AG09309 (cell line): ENCODE results near the gene SELPLG.

Experiments used
- DNase-seq: peaks from one replicate; pipeline ENCODE4 v3.0.0-alpha.2; 2010; ENCODE audit warnings: low read depth
- H3K4me3 ChIP-seq: 2 replicates; pipeline ENCODE4 v1.5.1; 2011; ENCODE audit warnings: mild to moderate bottlenecking, low read depth, low read length, moderate library complexity; ENCODE audit not compliant: control insufficient read depth
- CTCF ChIP-seq: IDR thresholded peaks from 2 replicates; pipeline ENCODE4 v1.5.1; 2011; ENCODE audit warnings: mild to moderate bottlenecking, low read depth, low read length, inconsistent platforms; ENCODE audit not compliant: insufficient read depth, control insufficient read depth; ENCODE audit errors: missing control alignments

The SELPLG gene

DNA sequence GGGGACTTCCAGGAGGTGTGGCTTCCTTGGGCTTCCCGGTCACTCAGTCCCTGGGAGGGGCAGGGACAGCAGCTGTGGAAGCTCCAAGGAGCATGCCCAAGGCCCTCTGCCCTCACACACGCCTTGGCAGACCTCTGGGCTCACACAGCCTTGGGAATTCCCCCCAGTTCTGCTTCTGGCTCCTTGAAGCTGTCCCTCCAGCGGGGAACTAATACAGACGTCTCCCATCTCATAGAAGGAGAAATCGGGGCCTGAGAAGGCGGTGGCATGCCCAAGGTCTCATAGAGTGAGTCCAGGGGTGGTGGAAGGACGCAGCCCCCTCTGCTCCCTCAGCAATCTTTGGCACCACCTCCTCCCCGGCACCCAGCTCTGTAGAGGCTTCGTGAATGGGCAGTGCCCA, 20.1 kb downstream of the SELPLG start:
- no peak overlapping the region for H3K4me3 ChIP-seq
- DNase-seq = no peak
- TF ChIP-seq CTCF = no peak

DNA sequence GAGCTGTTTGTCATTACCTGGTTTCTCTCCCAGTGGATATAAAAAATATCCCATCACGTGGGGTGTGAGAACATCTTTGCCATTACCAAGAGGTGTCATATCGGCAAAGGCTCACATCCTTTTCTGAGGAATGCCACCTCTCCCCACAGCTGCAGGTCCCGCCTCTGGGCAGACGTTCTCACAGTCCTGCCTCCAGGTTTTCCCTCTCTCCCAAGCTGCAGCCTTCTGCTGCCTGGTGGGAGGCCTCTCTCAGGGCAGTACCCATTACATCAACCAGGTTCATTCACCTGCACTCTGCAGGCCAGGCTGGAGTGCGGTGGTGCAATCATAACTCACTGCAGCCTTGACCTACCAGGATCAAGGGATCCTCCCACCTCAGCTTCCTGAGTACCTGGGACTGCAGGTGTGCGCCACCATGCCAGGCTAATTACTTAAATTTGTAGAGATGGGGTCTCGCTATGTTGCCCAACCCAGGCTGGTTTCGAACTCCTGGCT, 20.9 kb downstream of the SELPLG start:
- H3K4me3 ChIP-seq = no peak overlapping the region
- no peak for DNase-seq
- no peak for TF ChIP-seq CTCF

- no peak overlapping the region for H3K4me3 ChIP-seq
- peak; percentile 73 for DNase-seq
- TF ChIP-seq CTCF = peak; percentile 47
These were observed 21.7 kb downstream of the SELPLG start for GRCh38 chr12:108611884-108612415.

DNA sequence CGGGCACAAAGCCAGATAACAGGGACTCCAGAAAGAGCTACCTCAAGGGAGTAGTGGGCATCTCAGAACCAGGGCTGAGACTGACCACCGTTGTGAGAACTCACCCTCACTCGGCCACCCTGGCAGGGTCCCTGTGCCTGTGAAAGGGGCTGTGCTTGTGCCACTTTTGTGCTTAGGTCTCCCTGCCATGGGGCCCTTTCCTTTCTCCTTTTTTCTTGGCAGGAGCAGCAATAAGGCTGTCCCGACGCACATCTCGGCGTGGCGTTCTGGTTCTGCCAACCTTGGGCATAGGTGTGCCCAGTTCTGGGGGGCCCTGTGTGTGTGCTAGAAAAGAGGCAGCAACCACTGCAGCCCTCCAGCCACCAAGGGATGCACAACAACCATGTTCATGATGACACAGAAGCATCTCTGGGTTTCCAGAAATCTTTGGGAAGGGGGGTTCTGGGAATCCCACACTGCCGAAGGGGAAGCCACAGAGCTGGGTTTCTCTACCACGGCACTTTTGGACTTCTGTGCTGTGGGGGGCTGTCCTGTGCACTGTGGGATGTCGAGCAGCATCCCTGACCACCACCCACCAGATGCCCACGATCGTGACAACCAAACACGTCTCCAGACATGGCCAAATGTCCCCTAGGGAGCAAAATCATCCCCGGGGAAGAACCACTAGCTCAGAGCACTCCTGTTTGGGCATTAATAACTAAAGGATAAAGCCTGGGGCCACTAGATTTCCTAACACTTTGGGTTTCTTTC, 22.7 kb downstream of the SELPLG start:
- no peak for DNase-seq
- H3K4me3 ChIP-seq = no peak overlapping the region
- no peak for TF ChIP-seq CTCF

DNA sequence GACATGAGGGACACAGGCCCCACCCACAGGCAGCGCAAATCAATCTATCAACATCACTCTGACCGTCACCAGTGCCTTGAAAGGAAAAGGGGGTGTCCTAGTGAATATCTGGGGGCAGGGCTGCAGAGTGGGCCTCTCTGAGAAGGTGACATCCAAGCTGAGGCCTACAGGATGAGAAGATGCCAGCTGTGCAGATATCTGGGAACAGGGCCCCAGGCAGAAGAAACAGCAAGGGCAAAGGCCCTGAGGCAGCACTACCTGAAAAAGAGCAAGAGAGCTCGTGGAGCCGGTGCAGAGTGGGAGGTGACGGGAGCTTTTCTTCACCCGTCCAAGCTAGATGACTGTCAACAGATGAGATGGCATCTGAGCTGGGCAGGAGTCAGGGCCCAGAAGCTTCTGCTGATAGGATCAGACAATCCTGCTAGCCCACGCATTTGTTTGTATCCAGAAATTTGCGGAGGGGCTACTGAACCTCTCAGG, 23.3 kb downstream of the SELPLG start:
- no peak for TF ChIP-seq CTCF
- no peak for DNase-seq
- no peak overlapping the region for H3K4me3 ChIP-seq

DNA sequence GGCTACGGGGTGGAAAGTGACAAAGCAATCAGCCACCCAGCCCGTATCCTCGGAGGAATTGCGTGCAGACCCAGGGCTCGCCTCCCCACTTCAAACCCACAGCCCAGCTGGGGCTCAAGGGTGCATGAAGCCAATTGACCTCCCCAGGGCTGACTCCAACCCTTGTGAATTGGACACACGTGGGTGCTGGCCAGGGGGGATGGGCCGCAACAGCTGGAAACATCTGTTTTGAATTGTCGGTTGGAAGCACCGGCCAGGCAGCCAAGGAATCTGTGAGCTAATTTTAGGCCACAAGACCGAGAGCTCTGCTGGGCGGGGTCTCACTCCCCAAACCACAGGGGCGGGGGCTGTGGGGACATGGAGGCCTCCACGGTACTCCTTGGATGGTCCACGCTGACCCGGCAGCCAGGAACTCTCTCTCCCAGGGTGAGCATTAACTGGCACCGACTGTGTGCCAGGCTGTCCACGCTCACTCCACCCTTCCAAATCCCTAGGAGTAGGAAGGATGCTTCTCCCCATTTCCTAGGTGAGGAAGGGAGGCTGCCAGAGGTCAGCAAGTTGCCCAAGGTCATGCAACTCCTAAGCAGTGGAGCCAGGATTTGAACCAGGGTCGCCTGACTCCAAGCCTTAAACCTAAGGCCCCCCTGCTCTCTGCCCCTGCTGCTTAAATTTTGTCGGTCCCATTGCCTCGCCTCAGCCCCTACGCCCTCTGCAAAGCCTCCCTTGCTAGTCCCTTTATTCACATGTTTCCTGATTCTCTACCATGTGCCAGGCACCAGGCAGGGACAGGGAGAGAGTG, 24.0 kb downstream of the SELPLG start:
- no peak for TF ChIP-seq CTCF
- DNase-seq = peak; percentile 80
- H3K4me3 ChIP-seq = no peak overlapping the region
